NCI-H2196 (cell line): ENCODE measurements around the gene LFNG.

Experiments
- DNase-seq: peaks from one replicate; lab custom pipeline; 2025; ENCODE audit not compliant: unreplicated experiment; lab: John Stamatoyannopoulos, UW

The LFNG gene, protein sequence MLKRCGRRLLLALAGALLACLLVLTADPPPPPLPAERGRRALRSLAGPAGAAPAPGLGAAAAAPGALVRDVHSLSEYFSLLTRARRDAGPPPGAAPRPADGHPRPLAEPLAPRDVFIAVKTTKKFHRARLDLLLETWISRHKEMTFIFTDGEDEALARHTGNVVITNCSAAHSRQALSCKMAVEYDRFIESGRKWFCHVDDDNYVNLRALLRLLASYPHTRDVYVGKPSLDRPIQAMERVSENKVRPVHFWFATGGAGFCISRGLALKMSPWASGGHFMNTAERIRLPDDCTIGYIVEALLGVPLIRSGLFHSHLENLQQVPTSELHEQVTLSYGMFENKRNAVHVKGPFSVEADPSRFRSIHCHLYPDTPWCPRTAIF

GRCh38 chr7:2519119-2519930 lies at the start of gene LFNG:
Gene LFNG (plus strand): TSS chr7:2519774. CDS start chr7:2519862, 88 bp downstream.
- DNase-seq, result peak; percentile 94

DNA sequence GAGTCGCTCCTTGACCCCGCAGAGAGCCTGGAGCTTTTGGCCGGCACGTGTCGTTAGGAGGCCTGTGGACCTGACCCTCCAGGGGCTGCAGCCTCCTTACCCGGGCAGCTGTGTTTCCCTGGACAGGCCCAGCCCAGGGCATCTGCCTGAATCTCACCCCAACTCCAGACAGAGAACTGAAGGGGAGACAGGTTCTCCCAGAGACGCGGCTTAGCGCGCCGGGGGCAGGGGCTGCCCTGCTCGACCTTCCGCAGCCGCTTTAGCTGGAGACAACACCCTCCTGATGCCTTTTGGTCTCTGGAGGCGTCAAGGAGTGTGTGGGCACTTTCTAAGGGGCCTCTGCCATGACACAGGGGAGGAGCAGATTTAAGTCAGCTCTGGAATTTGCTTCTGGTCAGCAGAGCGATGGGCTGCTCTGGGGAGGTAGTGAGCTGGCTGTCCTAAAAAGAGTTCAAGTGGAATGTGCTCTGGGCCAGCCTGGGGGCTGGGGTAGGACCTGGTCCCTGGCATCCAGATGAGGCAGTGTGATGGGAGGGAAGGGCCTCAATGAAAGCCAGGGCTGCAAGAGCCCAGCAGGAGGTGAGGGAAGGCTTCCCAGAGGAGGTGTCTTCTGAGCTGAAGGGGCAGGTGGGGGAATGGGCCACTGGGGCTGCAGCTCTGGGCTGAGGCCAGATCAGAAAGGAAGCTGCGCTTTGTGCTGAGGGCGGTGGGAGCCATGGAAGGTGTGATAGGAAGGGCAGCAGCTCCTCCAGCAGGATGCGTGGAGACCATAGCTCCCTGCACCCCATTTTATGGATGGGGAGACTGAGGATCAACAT lies 49.2 kb upstream of the LFNG start:
- DNase-seq, result no peak

DNA sequence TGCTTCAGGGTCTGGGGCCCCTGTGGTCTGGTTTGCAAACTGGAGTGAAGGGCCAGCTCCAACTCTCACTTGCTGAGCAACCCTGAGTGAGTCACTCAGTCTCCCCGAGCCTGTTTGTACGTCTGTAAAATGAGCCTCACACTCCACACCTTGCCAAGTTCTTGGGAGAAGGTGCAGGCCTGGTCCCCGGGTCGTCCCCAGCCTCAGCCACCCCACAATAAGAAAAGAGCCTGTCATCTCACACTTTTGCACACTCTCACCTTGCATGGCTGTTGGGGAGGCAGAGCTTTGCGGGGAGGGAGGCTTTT lies 48.6 kb upstream of the LFNG start:
- DNase-seq, result peak; percentile 43

- peak; percentile 65 for DNase-seq
Observed at GRCh38 chr7:2471396-2471795, 48.2 kb upstream of the LFNG start.

DNA sequence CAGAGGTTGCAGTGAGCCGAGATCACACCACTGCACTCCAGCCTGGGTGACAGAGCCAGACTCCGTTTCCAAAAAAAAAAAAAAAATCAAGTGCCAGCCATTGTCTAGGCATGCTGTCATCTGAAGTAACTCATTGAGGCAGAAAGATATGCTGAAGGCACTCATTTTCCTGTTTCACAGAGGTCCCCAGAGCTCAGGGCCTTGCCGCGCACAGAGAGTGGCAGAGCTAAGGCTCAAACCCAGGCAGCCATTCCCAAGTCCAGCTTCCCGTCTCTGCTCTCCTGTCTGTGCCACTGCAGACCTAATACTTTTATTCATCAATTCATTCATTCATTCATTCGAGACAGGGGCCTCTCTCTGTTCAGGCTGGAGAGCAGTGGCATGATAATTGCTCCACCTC lies 46.8 kb upstream of the LFNG start:
- no peak for DNase-seq

DNA sequence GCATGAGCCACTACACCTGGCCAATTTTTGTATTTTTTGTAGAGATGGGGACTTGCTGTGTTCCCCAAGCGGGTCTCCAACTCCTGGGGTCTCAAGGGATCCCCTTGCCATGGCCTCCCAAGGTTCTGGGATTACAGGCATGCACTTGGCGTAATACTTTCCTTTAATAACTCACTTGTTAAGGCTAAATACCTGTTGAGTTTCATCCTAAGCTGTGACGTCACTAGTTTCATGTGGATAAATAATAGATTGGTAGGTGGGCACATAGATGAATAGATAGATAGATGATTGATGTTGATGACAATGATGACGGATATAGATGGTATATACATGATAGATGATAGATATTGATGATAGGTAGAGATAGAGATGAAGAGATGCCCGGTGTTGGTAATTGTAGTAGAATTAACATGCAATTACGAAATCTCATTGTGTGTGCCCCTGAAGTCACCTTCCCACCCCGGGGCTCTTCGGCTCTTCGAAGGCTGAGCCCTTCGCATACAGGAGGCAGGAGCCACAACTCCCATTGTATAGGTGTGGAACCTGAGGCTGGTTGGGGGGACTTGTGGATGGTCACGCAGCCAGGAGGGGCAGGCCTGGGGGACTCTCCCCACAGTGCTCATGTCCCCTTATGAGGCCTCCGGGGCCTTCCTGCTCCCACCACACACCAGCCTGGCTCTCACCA lies 45.9 kb upstream of the LFNG start:
- DNase-seq, result no peak

DNA sequence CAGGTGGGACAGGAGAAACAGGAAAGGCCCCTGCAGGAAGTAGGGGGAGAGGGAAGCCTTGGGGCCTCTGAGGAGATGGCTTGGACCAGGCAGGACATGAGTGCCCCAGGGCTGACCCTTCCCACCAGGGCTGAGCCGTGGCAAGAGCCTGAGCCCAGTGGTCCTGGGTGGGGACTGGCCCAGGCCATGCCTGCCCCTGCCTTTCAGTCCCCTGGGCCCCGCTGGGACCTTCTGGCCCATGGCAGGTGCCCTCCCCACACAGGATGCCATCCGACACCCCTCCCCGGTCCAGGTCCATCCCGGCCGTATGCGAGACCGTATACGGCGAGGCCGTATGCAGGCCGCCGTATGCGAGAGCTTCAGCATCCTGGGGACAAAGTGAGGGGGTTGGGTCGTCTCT lies 45.4 kb upstream of the LFNG start:
- DNase-seq, result no peak

GRCh38 chr7:2474813-2475677 lies 44.5 kb upstream of the LFNG start:
- no peak for DNase-seq

DNA sequence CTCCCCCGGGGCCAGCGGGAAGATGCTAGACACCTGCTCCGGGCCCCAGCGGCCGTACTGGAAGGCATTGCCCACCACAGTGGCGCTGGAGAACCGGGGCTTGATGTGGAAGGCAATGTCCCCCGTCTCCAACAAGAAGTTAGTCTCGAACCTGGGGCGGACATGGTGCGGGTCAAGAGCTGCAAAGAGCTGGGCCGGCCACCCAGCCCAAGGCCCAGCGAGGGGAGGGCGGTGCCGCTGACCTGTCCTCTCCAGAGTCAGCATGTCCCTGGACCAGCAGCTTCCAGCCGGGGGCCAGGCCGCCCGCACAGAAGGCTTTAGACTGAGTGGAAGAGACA lies 43.9 kb upstream of the LFNG start:
- no peak for DNase-seq

GRCh38 chr7:2476298-2476697 lies 43.3 kb upstream of the LFNG start, which contains the start of gene GRIFIN:
Gene GRIFIN (minus strand): TSS chr7:2476398. CDS start chr7:2476383, 15 bp downstream.
- no peak for DNase-seq

GRCh38 chr7:2476776-2477446 lies 42.7 kb upstream of the LFNG start:
- DNase-seq, result no peak

- peak; percentile 61 for DNase-seq
Observed at GRCh38 chr7:2477447-2478398, 41.9 kb upstream of the LFNG start.

DNA sequence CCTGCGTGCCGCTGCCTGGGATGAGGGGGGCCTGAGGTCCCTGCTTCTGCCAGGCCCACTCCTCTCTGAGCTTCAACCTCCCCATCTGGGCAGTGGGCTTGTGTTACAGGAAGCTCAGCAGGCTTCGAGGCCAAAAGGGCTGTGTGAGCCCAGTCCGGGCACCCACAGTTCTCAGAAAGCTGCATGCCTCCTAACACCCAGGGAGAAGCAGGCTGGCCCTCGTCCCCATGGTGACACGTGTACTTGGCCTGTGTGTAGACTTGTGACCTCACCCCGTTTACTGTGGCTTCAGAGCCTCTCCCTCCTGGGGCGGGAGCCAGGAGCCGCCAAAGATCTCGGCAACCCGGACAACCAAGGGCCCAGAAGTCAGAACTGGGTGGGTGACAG lies 41.2 kb upstream of the LFNG start:
- peak; percentile 76 for DNase-seq

GRCh38 chr7:2478800-2479199 lies 40.8 kb upstream of the LFNG start:
- DNase-seq, result peak; percentile 54

GRCh38 chr7:2479276-2480069 lies 40.1 kb upstream of the LFNG start:
- no peak for DNase-seq

- DNase-seq, result no peak
Observed at GRCh38 chr7:2480070-2480408, 39.5 kb upstream of the LFNG start.

DNA sequence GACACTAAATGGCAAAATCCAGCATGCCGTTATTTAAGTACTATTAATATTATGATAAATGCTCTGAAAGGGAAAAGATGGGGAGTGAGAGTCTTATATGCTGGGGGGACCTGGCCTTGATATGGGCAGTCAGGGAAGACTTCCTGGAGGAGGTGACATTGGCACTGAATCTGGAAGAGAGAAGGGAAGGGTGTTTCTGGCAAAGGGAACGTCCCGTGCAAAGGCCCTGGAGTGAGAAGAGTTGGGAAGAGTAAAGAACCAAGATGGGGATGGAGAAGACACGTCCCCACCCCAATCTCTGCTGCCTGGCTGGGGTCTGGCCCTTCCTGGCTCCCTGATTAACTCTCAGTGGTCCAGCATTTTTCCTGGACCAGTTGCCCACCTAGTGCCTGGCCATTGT lies 38.4 kb upstream of the LFNG start:
- DNase-seq, result no peak
